GM21515 (cell line): Measurements from ENCODE around the gene ARL10.

Experiments
- ATAC-seq: cut with Tn5 transposase; IDR thresholded peaks from one replicate; pipeline ENCODE4 v1.9.1; 2021; ENCODE audit not compliant: unreplicated experiment

Gene ARL10

DNA sequence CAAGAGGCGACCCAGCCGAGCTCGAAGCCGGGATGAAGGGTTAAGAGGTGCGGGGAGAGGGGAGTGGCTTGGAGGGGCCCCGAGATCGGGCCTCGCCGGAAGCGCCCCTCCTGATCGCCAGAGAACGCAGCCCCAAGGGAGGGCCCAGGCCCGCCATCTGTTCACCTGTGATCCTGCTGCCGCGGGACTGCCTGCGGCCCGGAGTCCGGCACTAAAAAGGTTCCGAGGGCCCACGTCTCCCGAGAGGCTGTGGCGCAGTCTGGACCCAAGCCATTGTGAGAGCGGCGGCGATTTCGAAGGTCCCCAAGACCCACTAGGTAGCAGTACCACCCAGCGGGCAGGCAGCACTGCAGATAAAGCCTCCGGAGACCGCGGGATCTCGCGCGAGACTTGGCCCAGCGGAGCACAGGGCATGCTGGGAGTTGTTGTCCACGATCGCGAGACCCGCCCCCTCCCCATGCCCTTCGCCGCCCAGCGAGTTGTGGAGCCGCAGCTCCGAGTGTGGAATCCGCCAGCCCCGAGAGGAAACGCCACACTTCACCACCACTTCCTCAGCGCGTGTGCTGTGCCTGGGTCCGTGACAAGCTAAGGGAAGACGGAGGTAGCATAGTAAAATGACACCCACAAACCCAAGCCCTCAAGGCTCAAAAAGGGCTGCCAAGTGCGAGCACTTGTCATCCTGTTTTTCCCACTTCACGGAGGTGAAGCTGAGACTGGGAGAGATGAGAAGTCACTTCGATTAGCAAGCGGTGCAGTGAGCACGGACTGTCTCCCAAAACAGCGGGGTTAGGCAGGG, 3.7 kb upstream of the ARL10 start, which contains the start of gene KIAA1191:
KIAA1191 (minus strand) TSS at position 328 of the 796 bp plus-strand sequence. CDS start 2,256 bp downstream, outside the sequence.
- ATAC-seq, result peak; percentile 83

DNA sequence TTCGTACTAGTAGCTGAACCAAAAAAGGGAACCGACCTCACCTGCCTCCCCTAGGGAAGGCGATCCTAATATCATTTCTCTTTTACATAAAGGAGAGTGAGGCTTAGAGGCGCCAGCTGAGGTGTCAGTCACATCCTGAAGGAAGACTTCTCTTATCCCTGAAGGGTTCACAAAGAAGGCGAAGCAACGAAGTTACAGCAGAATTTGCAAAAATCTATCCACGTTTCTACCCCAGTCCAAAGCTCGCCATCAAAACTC, 3.1 kb upstream of the ARL10 start:
- peak; percentile 15 for ATAC-seq

DNA sequence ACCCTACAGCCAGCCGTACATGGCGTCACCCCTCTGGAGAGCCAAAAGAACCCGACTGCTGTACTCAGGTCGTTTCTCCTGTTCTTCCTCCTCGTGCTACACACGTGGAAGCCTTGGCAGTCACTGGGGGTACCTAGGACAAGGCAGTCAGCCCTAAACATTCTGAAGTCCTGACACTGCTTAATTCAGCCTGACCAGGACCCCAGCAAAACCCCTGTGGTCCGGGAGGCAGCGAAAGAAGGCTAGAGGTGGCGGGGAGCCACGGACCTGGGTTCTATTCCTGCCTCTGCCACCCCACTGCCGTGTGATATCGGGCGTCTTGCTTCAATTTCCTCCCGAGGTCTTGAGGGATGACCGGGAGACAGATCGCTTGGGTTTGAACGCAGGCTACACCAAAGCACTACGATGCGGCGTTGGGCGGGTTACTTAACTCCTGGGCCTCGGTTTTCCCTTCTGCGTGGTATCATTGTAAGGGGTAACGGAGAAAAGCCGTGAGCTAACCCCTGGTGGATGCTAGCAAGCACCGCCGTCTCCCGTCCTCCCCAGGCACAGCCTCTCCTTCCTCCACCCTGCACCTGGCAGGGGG, 429 bp upstream of the ARL10 start:
- ATAC-seq, result no peak

DNA sequence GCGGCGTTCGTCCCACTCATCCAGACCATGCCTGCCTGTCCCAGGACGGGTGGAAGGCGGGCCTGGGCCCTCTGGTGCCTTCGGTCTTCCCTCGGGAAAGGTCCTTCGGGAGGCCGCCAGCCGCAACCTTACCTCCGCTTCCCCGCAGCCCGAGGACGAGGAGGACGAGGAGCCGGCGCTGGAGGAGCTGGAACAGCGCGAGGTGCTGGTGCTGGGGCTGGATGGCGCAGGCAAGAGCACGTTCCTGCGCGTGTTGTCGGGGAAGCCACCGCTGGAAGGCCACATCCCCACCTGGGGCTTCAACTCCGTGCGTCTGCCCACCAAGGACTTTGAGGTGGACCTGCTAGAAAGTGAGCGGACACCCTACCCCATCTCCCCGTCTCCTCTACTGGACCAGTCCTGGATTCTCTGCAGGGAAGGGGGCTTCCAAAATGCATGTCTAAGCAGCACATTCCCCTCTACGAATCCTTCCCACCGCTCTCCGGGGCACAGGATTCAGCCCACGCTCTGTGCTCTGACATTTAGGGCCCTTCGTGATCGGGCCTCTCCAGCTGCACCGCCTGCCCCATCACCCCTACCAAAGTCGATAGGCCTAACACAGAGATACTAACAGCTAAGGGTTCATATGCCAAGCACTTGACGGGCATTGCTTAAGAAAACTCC, 1.1 kb downstream of the ARL10 start:
- no peak for ATAC-seq

DNA sequence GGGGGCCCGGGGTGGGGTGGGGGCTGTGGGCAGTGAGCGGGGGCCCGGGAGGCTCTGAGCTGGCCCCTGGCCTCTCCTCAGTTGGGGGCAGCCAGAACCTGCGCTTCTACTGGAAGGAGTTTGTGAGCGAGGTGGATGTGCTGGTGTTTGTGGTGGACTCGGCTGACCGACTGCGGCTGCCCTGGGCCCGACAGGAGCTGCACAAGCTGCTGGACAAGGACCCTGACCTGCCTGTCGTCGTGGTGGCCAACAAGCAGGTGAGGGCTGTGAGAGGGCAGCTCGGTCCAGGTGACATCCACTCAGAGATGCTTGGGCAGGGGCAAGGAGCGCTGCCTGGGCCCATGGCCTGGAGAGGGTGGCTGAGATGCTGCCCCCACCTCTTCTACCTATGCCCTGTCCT, 3.4 kb downstream of the ARL10 start:
- ATAC-seq, result no peak

GRCh38 chr5:176369934-176370711, 4.8 kb downstream of the ARL10 start:
- no peak for ATAC-seq

- ATAC-seq, result no peak
Measured at GRCh38 chr5:176371621-176372539, 6.6 kb downstream of the ARL10 start.

GRCh38 chr5:176373100-176373818, 8.0 kb downstream of the ARL10 start:
- no peak for ATAC-seq

DNA sequence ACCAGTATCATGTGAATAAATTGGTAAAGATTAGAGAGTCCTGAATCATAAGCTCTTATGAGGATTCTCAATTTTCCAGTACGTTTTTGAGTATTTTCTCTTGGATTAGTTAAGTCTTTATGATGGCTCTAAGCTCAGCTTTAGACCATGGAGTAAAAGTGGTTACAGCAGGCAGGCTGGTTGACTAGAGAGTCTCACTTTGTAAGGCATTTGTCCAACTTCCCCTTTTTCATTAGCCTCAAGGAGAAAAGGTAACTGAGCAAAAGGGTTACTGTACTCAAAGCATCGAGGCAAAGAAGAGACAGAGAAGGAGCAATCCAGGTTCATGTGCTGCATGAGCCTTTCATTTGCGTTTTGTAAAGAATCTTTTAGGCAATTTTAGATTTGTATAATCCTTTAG, 14.6 kb downstream of the ARL10 start:
- no peak for ATAC-seq

DNA sequence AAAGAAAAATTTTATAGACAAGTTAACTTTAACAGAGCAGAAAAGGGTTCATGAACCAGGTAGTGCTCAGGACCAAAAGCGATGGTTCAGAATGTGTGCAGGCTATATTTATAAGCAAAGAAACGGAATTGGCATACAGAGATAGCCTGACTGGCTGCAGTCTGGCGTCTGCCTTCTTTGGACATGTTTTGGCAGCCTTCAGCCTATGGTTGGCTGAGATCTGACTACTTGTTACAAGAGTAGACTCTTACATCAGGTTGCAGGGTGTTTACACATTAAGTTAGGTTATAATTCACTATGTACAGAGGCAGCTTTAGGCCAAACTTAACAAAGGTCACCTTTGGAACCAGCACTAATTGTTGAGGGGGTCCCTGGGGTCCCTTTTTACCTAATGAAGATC, 16.1 kb downstream of the ARL10 start:
- ATAC-seq, result no peak

GRCh38 chr5:176381979-176382378, 16.7 kb downstream of the ARL10 start:
- ATAC-seq, result no peak

DNA sequence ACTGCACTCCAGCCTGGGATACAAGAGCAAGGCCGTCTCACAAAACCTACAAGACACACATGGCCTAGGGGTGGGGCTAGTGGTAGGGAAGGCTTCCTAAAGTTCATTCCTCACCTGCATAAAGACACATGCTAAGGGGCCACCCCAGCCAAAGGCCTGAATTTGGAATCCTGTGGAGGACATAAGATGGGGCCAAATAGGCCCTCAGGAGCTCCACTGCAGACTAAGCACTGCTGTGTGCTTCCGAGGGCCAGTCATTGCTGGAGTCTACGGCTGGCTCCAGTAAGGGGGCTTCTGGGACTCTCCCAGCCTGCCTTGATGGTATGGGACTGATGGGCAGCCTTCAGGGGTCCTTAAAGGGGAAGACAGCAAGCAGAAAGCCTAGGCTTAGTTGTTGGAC, 17.4 kb downstream of the ARL10 start:
- no peak for ATAC-seq

GRCh38 chr5:176383248-176383905, 18.1 kb downstream of the ARL10 start:
- no peak for ATAC-seq

DNA sequence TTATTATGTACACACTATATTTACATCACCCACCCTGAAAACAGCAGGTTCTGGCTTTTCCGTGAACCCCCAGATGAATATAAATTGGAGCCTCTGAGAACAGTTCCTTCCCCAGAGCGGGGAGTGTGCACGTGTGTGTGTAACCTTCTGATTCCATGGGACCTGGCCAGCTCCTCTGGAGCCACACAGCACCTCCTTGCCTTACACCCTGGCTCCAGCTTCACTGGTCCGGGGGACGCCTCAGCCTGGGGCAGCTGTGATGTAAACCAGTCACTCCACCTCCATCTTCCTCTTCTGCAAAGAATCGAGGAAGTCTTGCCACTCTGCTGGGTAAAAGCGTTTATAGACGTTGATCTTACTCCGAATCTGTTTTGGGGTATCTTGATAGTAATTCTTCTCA, 18.7 kb downstream of the ARL10 start:
- no peak for ATAC-seq

DNA sequence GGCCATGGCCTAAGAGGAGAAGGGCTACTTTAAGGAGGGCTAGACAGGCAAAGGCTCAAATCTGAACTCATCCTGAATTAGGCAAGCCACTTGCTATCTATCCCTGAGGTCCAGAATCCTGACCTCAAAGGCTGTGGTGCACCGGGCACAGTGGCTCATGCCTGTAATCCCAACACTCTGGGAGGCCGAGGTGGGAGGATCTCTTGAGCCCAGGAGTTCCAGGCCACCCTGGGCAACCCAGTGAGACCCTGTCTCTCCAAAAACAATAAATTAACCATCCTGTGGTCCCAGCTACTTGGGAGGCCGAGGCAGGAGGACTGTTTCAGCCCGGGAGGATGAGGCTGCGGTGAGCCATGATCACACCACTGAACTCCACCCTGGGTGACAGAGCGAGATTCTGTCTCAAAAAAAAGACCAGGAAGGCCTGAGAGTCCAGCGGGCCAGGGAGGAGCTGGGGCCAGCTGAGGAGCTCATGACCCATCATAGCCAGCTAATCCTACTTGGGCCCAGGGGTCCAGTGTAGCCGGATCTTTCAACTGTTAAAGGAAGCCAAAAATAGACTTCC, 19.2 kb downstream of the ARL10 start:
- no peak for ATAC-seq

GRCh38 chr5:176384991-176385390, 19.7 kb downstream of the ARL10 start:
- no peak for ATAC-seq

DNA sequence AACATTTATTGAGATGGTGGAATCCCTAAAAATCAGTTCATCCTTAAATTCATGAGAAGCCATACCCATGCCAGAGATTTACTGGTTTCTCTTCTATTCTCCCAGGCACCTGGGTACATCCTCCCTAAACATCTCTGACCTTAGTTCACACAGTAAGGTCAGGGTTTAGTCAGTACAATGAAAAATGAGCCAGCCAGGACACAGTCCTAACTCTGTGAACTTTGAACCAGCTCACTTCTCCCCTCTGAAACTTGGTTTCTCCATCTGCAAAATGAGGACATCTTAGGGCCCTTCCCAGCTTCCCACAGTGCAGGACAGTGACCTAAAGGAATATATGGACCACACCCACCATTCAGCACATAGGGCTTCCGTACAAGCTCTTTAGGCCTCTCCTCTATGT, 21.2 kb downstream of the ARL10 start:
- no peak for ATAC-seq

- ATAC-seq, result no peak
Measured at GRCh38 chr5:176387384-176387925, 22.2 kb downstream of the ARL10 start.

- no peak for ATAC-seq
Measured at GRCh38 chr5:176388003-176388443, 22.7 kb downstream of the ARL10 start.
